ENCODE measurements around the gene PRDM5. TPM values are rescaled to one million over a fixed set of nuclear protein-coding genes. Genes with fewer than 3 reads are reported as not detected.

Gene PRDM5
- total RNA-seq, 6 experiments from 2014 or later = 0.20 to 0.64 (median 0.36) TPM

- Histone ChIP-seq H3K27me3 (no peaks in the 10 kb centered on the region), H3K4me1 (no peaks in the 10 kb centered on the region), H3K9me3 (no peaks in the 10 kb centered on the region), H3K27ac (no peak overlapping the region), H3K36me3 (no peaks in the 10 kb centered on the region), H3K4me3 (no peak overlapping the region)
- 75% methylated on average over 7 of the region's 7 CpGs for WGBS (ENCODE audit: insufficient coverage, low coverage, low lambda C conversion rate, missing lambda C conversion rate)
- TF ChIP-seq, protein P1, sequence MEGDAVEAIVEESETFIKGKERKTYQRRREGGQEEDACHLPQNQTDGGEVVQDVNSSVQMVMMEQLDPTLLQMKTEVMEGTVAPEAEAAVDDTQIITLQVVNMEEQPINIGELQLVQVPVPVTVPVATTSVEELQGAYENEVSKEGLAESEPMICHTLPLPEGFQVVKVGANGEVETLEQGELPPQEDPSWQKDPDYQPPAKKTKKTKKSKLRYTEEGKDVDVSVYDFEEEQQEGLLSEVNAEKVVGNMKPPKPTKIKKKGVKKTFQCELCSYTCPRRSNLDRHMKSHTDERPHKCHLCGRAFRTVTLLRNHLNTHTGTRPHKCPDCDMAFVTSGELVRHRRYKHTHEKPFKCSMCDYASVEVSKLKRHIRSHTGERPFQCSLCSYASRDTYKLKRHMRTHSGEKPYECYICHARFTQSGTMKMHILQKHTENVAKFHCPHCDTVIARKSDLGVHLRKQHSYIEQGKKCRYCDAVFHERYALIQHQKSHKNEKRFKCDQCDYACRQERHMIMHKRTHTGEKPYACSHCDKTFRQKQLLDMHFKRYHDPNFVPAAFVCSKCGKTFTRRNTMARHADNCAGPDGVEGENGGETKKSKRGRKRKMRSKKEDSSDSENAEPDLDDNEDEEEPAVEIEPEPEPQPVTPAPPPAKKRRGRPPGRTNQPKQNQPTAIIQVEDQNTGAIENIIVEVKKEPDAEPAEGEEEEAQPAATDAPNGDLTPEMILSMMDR (IDR thresholded peaks at IDR 0.05) = no peak
- no peak for TF ChIP-seq POLR2A (IDR thresholded peaks at IDR 0.05)
- DNase-seq (no peak), ATAC-seq (peak in 2 of 4 donors; percentile 59 to 68)
- intact Hi-C loops (cut with DNase I) = no loop called here
Measured at GRCh38 chr4:120830204-120830603, 92.3 kb downstream of the PRDM5 start.

DNA sequence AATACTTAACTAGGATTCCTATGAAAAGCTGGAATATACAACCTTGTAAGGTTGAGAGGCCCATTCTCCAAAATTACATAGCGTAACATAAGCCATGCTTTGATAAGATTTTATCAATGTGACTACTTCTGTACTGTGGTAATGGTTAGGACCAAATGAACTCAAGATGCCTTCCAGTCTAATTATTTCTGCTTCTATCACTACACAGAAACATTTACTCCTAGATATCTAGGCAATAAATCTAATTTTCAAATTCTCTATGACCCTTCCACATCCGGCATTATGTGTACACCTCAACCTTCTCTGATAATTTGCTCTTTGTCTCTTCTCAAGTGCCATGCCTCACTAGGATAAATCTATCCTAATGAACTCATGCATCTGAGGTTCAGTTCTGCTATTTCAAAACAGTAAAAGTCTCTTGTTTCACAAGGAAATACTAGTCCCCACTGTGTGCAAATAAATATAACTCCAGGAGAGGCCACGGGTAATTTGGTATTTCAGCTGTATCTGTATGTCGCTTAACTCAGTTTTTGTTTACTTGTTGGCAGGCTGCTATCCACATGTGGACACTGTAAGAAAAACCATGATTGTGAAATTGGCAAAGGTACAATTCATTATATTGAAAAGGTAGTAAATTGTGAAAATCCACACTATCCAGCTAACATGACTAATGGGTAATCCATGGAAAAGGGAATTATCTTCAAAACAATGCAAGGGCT is 93.3 kb downstream of the PRDM5 start:
- Histone ChIP-seq H3K27ac (no peak overlapping the region), H3K4me3 (no peak overlapping the region), H3K4me1 (no peaks in the 10 kb centered on the region), H3K36me3 (no peaks in the 10 kb centered on the region), H3K9me3 (no peaks in the 10 kb centered on the region), H3K27me3 (no peaks in the 10 kb centered on the region)
- 43% methylated on average over 4 of the region's 4 CpGs for WGBS (ENCODE audit: insufficient coverage, low coverage, low lambda C conversion rate, missing lambda C conversion rate)
- peak in 2 of 4 donors; percentile 86 to 94 for ATAC-seq
- TF ChIP-seq, protein P1 (IDR thresholded peaks at IDR 0.05) = no peak
- TF ChIP-seq POLR2A (IDR thresholded peaks at IDR 0.05) = no peak
- no peak for DNase-seq
- intact Hi-C loops (cut with DNase I) = no loop called here

- H3K27me3 ChIP-seq = no peaks in the 10 kb centered on the region
- no peaks in the 10 kb centered on the region for H3K9me3 ChIP-seq
- intact Hi-C loops (cut with DNase I) = no loop called here
- H3K27ac ChIP-seq = no peak overlapping the region
- no peaks in the 10 kb centered on the region for H3K4me1 ChIP-seq
- TF ChIP-seq POLR2A (IDR thresholded peaks at IDR 0.05) = no peak
- TF ChIP-seq, protein P1 (IDR thresholded peaks at IDR 0.05) = no peak
- no peaks in the 10 kb centered on the region for H3K36me3 ChIP-seq
- H3K4me3 ChIP-seq = no peak overlapping the region
- DNase-seq = no peak
- whole genome bisulfite sequencing (ENCODE audit: insufficient coverage, low coverage, low lambda C conversion rate, missing lambda C conversion rate) = 65% methylated on average over 6 of the region's 6 CpGs
- no peak for ATAC-seq
Measured at GRCh38 chr4:120826853-120827252, 95.7 kb downstream of the PRDM5 start.

DNA sequence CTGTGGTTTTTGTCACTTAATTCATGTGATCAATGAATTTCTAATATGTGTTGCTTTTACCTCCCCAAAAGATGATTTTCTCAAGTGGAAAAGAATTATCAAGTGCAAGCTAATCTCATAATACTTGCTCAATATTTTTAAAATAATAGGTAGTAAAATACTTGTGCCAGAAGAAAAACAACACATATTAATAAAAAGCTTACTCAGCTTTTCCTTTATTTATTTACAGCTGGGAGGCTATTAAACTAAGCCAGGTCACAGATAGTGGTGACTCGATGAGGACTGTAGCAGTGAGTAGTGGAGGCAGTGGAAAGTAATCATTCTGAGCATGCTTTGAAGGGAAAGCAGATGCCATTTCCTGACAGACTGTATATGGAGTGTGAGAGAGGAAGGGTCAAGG is 96.1 kb downstream of the PRDM5 start:
- intact Hi-C loops (cut with DNase I) = no loop called here
- Histone ChIP-seq H3K36me3 (no peaks in the 10 kb centered on the region), H3K27me3 (no peaks in the 10 kb centered on the region), H3K27ac (no peak overlapping the region), H3K9me3 (no peaks in the 10 kb centered on the region), H3K4me3 (no peak overlapping the region), H3K4me1 (no peaks in the 10 kb centered on the region)
- no peak for ATAC-seq
- DNase-seq = no peak
- TF ChIP-seq, protein P1 (IDR thresholded peaks at IDR 0.05) = no peak
- no peak for TF ChIP-seq POLR2A (IDR thresholded peaks at IDR 0.05)
- 36% methylated on average over 1 of the region's 1 CpG for WGBS (ENCODE audit: insufficient coverage, low coverage, low lambda C conversion rate, missing lambda C conversion rate)

All from right lobe of liver (tissue), 6 donors.